Omental fat pad (tissue), 4 donors: ENCODE data around the gene LMX1A. TPM values are rescaled to one million over a fixed set of nuclear protein-coding genes. Genes with fewer than 3 reads are reported as not detected.

ENCODE experiments used
- ATAC-seq: fragments of 150-250 bp; one replicate; pipeline ENCODE4 v1.9.1; 2016; ENCODE audit warnings: mild to moderate bottlenecking, moderate library complexity; ENCODE audit not compliant: low FRiP score
- DNase-seq: peaks from one replicate; pipeline ENCODE4 v3.0.0-alpha.2; 2019; ENCODE audit warnings: low spot score
- total RNA-seq, 4 donors: library from RNA; depleted of rRNA; stranded (reverse); fragments of >200 nt; gene quantifications; one replicate each; pipeline ENCODE4 v1.1.0, GENCODE V29; 2016
- TF ChIP-seq, protein P1 (sequence below), 3 donors: fragments of 450-650 bp; IDR thresholded peaks; one replicate each; pipeline ENCODE4 v1.5.1; 2016 to 2017; ENCODE audit warnings: antibody characterized with exemption in 3 of 3, mild to moderate bottlenecking in 3 of 3, moderate library complexity in 2 of 3

LMX1A gene
- total RNA-seq, 4 donors from 2014 or later = 2.0 TPM; not detected in 3

DNA sequence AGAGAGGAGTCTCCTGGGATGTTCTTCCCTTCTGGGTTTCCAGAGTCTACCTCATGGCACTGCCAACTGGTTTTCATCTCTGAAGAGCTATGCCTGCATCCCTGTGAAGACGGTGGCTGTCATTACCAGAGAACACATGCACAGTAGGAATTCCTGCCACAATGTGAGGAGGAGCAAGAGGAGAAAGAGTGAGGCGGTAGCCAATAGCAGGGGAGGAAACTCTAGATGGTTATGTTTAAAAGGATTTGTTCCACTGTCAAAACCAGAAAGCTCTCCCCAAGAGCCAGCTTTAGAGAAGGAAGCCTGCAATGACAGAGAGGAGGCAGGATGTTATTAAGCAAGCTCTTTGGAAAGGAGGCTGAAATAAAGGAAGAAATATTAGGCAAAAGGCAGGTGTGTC is 12.3 kb downstream of the LMX1A start:
- TF ChIP-seq, protein P1, sequence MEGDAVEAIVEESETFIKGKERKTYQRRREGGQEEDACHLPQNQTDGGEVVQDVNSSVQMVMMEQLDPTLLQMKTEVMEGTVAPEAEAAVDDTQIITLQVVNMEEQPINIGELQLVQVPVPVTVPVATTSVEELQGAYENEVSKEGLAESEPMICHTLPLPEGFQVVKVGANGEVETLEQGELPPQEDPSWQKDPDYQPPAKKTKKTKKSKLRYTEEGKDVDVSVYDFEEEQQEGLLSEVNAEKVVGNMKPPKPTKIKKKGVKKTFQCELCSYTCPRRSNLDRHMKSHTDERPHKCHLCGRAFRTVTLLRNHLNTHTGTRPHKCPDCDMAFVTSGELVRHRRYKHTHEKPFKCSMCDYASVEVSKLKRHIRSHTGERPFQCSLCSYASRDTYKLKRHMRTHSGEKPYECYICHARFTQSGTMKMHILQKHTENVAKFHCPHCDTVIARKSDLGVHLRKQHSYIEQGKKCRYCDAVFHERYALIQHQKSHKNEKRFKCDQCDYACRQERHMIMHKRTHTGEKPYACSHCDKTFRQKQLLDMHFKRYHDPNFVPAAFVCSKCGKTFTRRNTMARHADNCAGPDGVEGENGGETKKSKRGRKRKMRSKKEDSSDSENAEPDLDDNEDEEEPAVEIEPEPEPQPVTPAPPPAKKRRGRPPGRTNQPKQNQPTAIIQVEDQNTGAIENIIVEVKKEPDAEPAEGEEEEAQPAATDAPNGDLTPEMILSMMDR (IDR thresholded peaks at IDR 0.05) = no peak
- ATAC-seq = no peak
- DNase-seq = no peak

DNA sequence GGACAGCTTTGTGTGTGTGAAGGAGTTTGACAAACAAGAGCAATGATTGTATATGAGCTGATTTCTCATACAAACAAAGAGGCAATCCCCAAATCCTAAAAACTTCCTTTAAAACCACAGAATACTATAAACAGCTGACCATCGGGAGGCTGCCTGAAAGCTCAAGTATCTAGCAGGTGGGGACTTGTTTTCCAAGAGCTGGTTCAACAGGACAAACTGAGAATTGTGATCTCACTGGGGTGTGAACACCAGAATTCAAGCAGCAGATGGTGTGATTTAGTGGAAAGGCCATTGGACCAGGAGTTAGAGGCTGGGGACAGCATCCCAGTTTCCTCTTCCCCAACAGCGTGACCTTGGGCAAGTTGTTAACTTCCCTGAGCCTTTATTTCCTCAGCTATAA is 13.9 kb downstream of the LMX1A start:
- ATAC-seq = no peak
- no peak for DNase-seq
- TF ChIP-seq, protein P1 (IDR thresholded peaks at IDR 0.05) = no peak

DNA sequence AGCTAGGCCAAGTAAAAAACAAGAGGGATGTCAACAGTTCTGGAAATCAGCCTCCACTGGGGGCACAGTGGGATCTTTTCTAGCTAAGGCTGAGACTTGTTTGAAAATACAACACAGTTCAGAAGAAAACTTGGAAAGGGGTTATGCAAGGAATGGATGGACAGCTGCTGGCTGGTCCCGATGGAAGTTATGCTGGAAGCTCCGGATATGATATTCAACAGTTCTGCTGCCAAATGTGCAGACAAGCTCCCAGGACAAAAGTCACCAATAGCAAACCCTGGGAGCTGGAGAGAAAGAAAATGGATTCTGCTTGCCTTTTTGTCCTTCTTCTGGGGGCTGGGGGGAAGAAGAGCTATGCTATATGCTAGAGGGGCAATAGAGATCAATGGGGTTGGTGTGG is 14.3 kb downstream of the LMX1A start:
- ATAC-seq = no peak
- TF ChIP-seq, protein P1 (IDR thresholded peaks at IDR 0.05) = no peak

DNA sequence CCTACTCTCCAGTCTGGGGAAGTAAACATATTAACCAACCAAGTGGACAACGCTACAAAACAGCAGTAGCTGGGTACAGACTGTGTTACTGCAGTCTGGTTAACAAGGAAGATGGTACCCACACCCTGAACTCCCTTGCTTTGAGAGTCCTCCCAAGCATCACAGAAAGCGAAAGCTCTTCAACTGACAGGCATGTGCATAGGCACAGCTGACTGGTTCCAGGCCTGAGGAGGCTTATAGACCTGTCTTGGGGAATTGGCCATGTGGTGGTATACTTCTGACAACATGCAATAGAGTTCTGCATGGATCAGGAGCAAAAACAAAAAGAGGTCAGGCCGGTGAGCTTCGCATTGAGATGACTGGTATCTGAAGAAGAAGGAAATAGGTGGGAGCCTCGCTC is 17.4 kb downstream of the LMX1A start:
- ATAC-seq (no peak), DNase-seq (no peak)
- TF ChIP-seq, protein P1 (IDR thresholded peaks at IDR 0.05) = no peak

More for the DNA sequence above, 14.3 kb downstream of the LMX1A start:
- no peak for DNase-seq

DNA sequence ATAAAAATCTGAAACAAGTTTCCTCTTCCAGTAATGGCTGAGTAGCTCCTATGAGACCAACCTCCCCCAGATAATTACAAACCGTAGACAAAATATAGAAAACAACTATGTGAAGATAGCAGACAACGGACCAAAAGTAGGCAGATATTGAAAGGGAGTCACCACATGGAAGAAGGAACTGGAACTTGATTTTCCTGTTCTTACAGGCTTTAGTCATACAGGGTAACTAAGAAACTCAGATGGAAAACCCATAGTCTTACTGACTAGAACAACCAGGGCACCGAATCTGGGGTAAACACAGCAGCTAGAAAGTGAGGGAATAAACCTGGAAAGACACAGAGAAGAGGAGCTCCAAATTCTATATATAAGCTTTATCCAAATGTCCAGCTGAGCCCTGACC is 26.0 kb downstream of the LMX1A start:
- TF ChIP-seq, protein P1 (IDR thresholded peaks at IDR 0.05) = no peak
- ATAC-seq (no peak), DNase-seq (no peak)

DNA sequence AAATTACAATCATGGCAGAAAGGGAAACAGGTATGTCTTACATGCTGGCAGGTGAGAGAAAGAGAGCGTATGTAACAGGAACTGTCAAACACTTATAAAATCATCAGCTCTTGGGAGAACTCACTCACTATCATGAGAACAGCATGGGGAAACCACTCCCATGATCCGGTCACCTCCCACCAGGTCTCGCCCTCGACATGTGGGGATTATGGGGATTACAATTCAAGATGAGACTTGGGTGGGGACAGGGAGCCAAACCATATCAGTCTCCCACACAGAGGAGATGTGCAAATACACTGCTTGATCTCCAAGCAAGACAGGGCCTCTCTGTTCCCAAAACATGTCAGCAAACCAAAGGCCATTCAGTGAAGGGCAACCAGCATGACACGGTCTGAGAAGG is 27.4 kb downstream of the LMX1A start:
- TF ChIP-seq, protein P1 (IDR thresholded peaks at IDR 0.05) = no peak
- ATAC-seq = no peak
- no peak for DNase-seq

DNA sequence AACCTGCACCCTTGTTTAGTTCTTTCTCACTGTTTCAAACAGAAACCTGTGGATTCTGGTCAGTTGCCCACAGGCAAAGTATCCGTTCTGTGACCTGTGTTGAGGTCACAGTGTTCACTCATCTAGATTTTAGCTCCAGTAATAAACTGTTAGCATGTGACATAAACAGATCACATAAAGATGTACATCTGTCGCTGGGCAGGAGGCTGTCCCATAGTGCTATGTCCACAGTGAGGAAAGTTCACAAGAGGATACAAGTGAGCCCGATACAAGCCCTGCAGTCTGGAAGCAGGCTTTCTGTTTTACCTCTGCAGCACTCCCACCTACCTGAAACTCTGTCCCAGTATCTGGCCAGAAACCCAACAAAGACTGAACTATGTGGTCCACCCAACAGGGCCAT is 28.4 kb downstream of the LMX1A start:
- TF ChIP-seq, protein P1 (IDR thresholded peaks at IDR 0.05) = no peak

More for the DNA sequence above, 28.4 kb downstream of the LMX1A start:
- ATAC-seq (no peak), DNase-seq (no peak)
